ENCODE data around the gene FOXA2. TPM values are rescaled to one million over a fixed set of nuclear protein-coding genes. Genes with fewer than 3 reads are reported as not detected.

FOXA2 gene
- total RNA-seq: 23.5 TPM
- long read RNA-seq, transcript FOXA2-202 (2 exons, 2,422 nt): major isoform, 18 of 67 reads
- long read RNA-seq, partial matches to known transcripts: 44 of 67 reads
- long read RNA-seq, other reads (novel, unspliced or antisense): 1 of 67 reads

GRCh38 chr20:22584522-22584921 is at the start of gene FOXA2:
Gene FOXA2 (minus strand): TSS chr20:22584572. CDS start chr20:22584278, 294 bp downstream.
- Histone ChIP-seq H3K27me3 (ENCODE audit: low read depth) (peaks cover 83% of the 10 kb centered on the region), H3K27ac (peak within 1 kb of the TSS; percentile 89), H3K36me3 (no peaks in the 10 kb centered on the region), H3K4me3 (peak within 1 kb of the TSS; percentile 56), H3K4me1 (peaks cover 16% of the 10 kb centered on the region), H3K9me3 (no peaks in the 10 kb centered on the region)
- intact Hi-C loops (cut with DNase I): no loop called here
- TF ChIP-seq, protein P1, sequence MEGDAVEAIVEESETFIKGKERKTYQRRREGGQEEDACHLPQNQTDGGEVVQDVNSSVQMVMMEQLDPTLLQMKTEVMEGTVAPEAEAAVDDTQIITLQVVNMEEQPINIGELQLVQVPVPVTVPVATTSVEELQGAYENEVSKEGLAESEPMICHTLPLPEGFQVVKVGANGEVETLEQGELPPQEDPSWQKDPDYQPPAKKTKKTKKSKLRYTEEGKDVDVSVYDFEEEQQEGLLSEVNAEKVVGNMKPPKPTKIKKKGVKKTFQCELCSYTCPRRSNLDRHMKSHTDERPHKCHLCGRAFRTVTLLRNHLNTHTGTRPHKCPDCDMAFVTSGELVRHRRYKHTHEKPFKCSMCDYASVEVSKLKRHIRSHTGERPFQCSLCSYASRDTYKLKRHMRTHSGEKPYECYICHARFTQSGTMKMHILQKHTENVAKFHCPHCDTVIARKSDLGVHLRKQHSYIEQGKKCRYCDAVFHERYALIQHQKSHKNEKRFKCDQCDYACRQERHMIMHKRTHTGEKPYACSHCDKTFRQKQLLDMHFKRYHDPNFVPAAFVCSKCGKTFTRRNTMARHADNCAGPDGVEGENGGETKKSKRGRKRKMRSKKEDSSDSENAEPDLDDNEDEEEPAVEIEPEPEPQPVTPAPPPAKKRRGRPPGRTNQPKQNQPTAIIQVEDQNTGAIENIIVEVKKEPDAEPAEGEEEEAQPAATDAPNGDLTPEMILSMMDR (IDR thresholded peaks at IDR 0.05): no peak
- peak; percentile 93 for DNase-seq
- peak; percentile 85 to 90 for ATAC-seq

DNA sequence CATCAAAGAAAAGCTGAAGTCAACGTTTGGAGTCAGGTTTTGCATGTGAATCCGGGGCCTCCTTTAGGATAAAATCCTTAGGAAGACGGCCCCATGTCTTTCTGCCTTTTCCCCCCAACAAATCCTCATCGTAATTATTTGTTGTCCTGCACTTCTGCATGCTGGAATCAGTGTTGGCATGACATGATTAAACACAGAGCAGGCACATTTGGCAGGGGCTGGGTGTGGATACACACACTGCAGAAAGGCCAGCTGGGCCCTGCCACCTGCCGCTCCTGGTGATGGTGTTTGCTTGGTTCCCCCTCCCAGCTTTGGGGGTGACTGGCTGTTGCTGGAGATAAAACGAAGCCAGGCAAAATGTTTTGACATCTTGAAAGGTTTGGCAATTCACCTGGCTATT is 46.3 kb upstream of the FOXA2 start:
- TF ChIP-seq, protein P1 (IDR thresholded peaks at IDR 0.05): no peak
- intact Hi-C loops (cut with DNase I): no loop called here
- no peak for ATAC-seq
- H3K4me3 ChIP-seq: no peak overlapping the region
- H3K27me3 ChIP-seq (ENCODE audit: low read depth): no peaks in the 10 kb centered on the region
- no peak overlapping the region for H3K27ac ChIP-seq
- H3K36me3 ChIP-seq: no peaks in the 10 kb centered on the region
- no peaks in the 10 kb centered on the region for H3K4me1 ChIP-seq
- no peak for DNase-seq
- H3K9me3 ChIP-seq: no peaks in the 10 kb centered on the region

GRCh38 chr20:22629927-22630326 is 45.6 kb upstream of the FOXA2 start:
- ATAC-seq: no peak
- TF ChIP-seq, protein P1 (IDR thresholded peaks at IDR 0.05): no peak

GRCh38 chr20:22629447-22629846 is 45.1 kb upstream of the FOXA2 start:
- Histone ChIP-seq H3K36me3 (no peaks in the 10 kb centered on the region), H3K9me3 (no peaks in the 10 kb centered on the region), H3K4me3 (no peak overlapping the region), H3K27ac (no peak overlapping the region), H3K4me1 (no peaks in the 10 kb centered on the region), H3K27me3 (ENCODE audit: low read depth) (peaks cover 3% of the 10 kb centered on the region)
- intact Hi-C loops (cut with DNase I): no loop called here
- no peak for ATAC-seq
- TF ChIP-seq, protein P1 (IDR thresholded peaks at IDR 0.05): no peak
- DNase-seq: no peak

More at GRCh38 chr20:22629927-22630326, 45.6 kb upstream of the FOXA2 start:
- no peak for DNase-seq
- H3K27me3 ChIP-seq (ENCODE audit: low read depth): no peaks in the 10 kb centered on the region
- no peak overlapping the region for H3K4me3 ChIP-seq
- H3K27ac ChIP-seq: no peak overlapping the region
- no peaks in the 10 kb centered on the region for H3K36me3 ChIP-seq
- intact Hi-C loops (cut with DNase I): no loop called here
- H3K4me1 ChIP-seq: no peaks in the 10 kb centered on the region
- H3K9me3 ChIP-seq: no peaks in the 10 kb centered on the region

- DNase-seq: no peak
- Histone ChIP-seq H3K27me3 (ENCODE audit: low read depth) (peaks cover 3% of the 10 kb centered on the region), H3K4me1 (no peaks in the 10 kb centered on the region), H3K9me3 (no peaks in the 10 kb centered on the region), H3K4me3 (no peak overlapping the region), H3K27ac (no peak overlapping the region), H3K36me3 (no peaks in the 10 kb centered on the region)
- no peak for ATAC-seq
- TF ChIP-seq, protein P1 (IDR thresholded peaks at IDR 0.05): no peak
- intact Hi-C loops (cut with DNase I): no loop called here
These were observed 42.1 kb upstream of the FOXA2 start for GRCh38 chr20:22626496-22626895.
